K562 (cell line): ENCODE results near the gene MAP4K4. TPM values are rescaled to one million over a fixed set of nuclear protein-coding genes. Genes with fewer than 3 reads are reported as not detected.

Experiments used
- ATF2 ChIP-seq: sonication (generic); formaldehyde crosslinking; IDR thresholded peaks from 2 replicates; pipeline ENCODE4 v1.8.1; 2022; ENCODE audit warnings: missing genetic modification reagents
- MXI1 ChIP-seq: IDR thresholded peaks from 2 replicates; pipeline ENCODE4 v1.6.1; 2011; ENCODE audit warnings: low read depth, mild to moderate bottlenecking, improper control_type of control experiment, low read length
- NFE2 ChIP-seq: IDR thresholded peaks from 2 replicates; pipeline ENCODE4 v1.6.1; 2014; ENCODE audit warnings: antibody characterized with exemption, low read depth
- SOX6 ChIP-seq: fragments of 450-650 bp; IDR thresholded peaks from 2 replicates; pipeline ENCODE4 v1.6.1; 2014; ENCODE audit warnings: mild to moderate bottlenecking
- ZBTB40 ChIP-seq, 2 experiments: fragments of 450-650 bp in 1 of 2; sonication (generic) in 1 of 2; formaldehyde crosslinking in 1 of 2; IDR thresholded peaks; 2 replicates each; pipeline versions ENCODE4 v1.7.1 to v1.9.0; 2016 to 2022; ENCODE audit warnings: inconsistent platforms in 1 of 2, mild to moderate bottlenecking in 1 of 2, missing genetic modification reagents in 1 of 2
- polyA plus RNA-seq, 8 experiments: library from polyadenylated mRNA; depleted of rRNA in 4 of 8; stranded (reverse) in 5 of 8; unstranded in 3 of 8; fragments of >200 nt; fragmentation: Nextera tagmentation in 2 of 8; fragmentation: Illumina TruSeq in 1 of 8; extraction: Ambion mirVana in 2 of 8; extraction: Trizol in 1 of 8; gene quantifications; 2 replicates each; pipeline versions ENCODE4 v1.2.1 to v1.2.3, GENCODE V29; 2011 to 2014; ENCODE audit warnings: inconsistent platforms in 1 of 8, missing spikeins in 1 of 8
- total RNA-seq, 7 experiments: library from RNA; depleted of rRNA in 6 of 7; stranded (reverse); fragments of >200 nt in 6 of 7; fragmentation: Illumina TruSeq in 2 of 7; extraction: Trizol in 2 of 7; gene quantifications; 2 replicates each; pipeline versions ENCODE4 v1.2.1 to v1.2.3, GENCODE V29; 2011 to 2021; ENCODE audit warnings: low replicate concordance in 1 of 7
- TF ChIP-seq, protein P1 (sequence below): IDR thresholded peaks from 2 replicates; pipeline ENCODE4 v1.6.1; 2014; ENCODE audit warnings: antibody characterized with exemption
- TF ChIP-seq, protein P2 (sequence below): fragments of 250-450 bp; sonication (Bioruptor Pico); IDR thresholded peaks from 2 replicates; pipeline ENCODE4 v1.4.0; 2020; ENCODE audit warnings: mild to moderate bottlenecking, moderate library complexity

MAP4K4 gene
- total and polyA plus RNA-seq, 9 of the 15 experiments (the other 6 are each of a cell fraction or from before 2014, with no cell fraction given) = 7.6 to 76.4 (median 50.6) TPM

DNA sequence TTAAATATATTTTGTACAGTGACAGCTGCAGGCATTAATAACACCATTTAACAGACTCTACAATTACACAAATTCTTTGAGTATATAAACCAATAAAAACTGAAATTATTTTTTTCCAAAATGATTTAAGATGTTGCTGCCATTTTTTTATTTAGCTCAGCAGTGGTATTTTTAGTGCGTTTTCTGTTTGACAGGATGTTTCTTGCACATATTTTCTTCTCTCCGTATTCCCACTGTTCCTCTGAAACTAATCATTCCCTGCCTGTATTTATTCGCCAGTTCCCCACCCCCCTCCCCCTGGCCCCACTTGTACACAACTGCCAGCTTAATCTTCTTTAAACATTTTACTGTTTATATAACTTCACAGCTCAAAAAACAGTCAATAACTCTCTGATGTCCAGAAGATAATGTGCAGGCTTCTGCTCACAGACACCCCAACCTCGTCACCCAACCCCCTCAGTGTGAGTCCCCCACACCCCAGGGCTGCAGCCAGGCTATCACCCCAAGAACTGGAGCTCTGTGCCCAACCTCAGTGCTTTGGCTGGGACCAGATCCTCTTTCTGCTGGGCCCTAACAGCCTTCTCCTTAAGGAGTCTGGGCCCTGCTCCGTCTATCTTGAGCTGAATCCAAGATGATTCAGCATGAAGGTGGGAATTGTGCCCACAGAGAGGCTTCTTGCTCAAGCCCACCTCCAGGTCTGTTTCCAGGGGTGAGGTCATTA, 41.6 kb upstream of the MAP4K4 start (continued):
- TF ChIP-seq, protein P1, sequence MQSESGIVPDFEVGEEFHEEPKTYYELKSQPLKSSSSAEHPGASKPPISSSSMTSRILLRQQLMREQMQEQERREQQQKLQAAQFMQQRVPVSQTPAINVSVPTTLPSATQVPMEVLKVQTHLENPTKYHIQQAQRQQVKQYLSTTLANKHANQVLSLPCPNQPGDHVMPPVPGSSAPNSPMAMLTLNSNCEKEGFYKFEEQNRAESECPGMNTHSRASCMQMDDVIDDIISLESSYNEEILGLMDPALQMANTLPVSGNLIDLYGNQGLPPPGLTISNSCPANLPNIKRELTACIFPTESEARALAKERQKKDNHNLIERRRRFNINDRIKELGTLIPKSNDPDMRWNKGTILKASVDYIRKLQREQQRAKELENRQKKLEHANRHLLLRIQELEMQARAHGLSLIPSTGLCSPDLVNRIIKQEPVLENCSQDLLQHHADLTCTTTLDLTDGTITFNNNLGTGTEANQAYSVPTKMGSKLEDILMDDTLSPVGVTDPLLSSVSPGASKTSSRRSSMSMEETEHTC = no peak
- TF ChIP-seq MXI1 (no peak), ZBTB40 (IDR thresholded peaks at IDR 0.05) (no peak), ZBTB40 (CRISPR knock-in tag; IDR thresholded peaks at IDR 0.05) (no peak), ATF2 (CRISPR knock-in tag) (no peak), SOX6 (no peak), NFE2 (no peak; the same call in 1 of the 2 replicates)
- TF ChIP-seq, protein P2, sequence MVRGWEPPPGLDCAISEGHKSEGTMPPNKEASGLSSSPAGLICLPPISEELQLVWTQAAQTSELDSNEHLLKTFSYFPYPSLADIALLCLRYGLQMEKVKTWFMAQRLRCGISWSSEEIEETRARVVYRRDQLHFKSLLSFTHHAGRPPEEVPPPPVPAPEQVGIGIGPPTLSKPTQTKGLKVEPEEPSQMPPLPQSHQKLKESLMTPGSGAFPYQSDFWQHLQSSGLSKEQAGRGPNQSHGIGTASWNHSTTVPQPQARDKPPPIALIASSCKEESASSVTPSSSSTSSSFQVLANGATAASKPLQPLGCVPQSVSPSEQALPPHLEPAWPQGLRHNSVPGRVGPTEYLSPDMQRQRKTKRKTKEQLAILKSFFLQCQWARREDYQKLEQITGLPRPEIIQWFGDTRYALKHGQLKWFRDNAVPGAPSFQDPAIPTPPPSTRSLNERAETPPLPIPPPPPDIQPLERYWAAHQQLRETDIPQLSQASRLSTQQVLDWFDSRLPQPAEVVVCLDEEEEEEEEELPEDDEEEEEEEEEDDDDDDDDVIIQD (CRISPR knock-in tag) = no peak
